HG02840 (cell line): ENCODE results near the gene TYMP.
A peak's percentile ranks its signal among the peaks of the same experiment; 100 is the strongest.

ENCODE experiments used
- ATAC-seq: cut with Tn5 transposase; IDR thresholded peaks from one replicate; pipeline ENCODE4 v1.9.1; 2021; ENCODE audit warnings: mild to moderate bottlenecking, moderate library complexity, moderate number of reproducible peaks; ENCODE audit not compliant: unreplicated experiment, low FRiP score

The TYMP gene

DNA sequence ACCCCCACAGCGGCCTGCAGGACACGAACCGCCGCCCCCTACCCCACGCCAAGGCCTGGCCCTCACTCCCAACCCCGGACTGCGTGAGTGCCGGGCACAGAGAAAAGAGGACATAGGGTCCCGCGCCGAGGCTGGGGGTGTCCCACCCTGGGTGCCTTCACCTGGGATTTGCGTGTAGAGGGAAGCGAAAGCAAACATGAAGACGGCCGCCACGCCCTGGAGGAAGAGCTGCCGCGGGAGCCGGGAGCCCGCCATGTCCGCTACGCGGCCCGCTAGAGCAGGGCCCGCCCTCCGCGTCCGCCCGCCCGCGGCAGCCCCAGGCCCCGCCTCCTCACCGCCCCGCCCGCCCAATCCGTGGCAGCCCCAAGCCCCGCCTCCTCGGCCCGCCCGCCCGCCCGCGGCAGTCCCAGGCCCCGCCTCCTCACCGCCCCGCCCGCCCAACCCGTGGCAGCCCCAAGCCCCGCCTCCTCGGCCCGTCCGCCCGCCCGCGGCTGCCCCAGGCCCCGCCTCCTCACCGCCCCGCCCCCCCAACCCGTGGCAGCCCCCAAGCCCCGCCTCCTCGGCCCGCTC is 22.3 kb downstream of the TYMP start, which contains the start of gene LMF2:
TSS of gene LMF2 (minus strand) at position 282 of the 570 bp plus-strand sequence. CDS start at position 255, 27 bp downstream.
- ATAC-seq = peak; percentile 45

DNA sequence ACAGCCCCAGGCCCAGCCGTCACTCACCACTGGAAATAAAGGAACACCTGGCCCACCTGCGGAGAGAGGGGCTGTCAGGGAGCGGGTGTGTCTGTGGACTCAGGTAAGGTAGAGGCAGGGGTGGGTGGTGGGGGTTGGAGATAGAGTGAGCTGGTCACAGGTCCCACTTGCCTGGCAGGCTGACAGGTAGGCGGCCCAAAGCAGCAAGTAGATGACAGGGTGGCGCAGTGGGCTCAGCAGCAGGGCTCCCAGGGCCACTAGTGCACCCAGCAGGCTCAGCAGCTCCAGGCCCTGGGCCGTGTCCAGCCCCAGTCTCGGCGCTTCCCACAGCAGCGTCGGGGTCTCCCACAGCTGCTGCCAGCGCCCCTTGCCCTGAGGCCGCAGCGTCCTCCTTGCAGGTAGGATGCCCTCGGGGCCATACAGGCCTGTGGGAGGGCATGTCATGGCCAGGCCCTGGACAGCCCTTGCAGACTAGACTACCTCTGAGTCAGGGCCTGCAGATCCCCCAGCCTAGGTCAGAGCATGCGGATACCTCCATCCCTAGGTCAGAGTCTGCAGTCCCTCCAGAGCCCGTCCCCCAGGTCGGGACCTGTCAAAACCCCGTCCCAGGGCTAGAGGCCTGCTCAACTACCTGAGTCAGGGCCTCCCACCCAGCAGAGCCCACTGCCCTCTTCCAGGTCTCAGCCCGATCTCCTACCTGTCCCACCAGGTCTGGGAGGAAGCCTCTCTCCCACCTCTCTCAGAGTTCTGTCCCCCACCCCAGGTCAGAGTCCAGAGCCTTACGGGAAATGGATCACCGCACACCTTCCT is 23.0 kb downstream of the TYMP start:
- ATAC-seq = peak; percentile 4

DNA sequence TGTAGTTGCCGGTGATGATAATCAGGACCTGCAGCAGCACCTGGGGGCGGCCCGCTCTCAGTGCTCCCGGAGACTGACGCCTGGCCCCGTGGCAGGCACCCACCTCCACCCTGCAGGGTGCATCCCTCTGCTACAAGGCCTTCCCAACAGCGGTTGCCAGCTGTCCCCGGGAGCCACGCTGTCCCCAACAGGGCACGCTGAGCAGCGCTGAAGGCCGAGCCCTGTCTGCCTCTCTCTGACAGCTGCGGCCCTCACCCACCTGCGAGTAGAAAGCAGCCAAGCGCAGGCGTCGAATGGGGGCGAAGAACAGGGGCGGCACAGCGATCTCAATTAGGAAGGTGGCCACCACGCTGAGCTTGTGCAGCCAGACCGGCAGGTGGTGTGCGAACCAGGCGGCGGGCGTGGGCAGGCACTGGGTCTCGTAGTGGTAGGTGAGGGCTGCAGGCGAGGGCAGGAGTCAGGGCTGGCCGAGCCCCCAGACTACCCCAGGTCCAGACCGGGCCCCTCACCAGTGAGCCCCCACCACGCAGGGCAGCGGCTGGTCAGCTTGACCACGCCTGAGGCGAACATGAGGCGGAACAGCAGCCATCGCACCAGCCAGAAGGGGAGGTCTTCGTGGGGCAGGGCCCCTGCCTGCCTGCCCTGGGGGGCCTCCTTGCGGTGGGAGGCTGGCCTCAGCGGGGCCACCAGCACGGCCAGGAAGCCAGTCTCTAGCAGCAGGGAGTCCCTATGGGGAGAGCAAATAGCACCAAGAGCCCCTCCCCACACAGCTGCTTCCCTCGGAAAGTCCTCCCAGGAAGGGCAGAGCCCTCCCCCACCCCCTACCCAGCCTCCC is 23.8 kb downstream of the TYMP start:
- ATAC-seq = no peak

DNA sequence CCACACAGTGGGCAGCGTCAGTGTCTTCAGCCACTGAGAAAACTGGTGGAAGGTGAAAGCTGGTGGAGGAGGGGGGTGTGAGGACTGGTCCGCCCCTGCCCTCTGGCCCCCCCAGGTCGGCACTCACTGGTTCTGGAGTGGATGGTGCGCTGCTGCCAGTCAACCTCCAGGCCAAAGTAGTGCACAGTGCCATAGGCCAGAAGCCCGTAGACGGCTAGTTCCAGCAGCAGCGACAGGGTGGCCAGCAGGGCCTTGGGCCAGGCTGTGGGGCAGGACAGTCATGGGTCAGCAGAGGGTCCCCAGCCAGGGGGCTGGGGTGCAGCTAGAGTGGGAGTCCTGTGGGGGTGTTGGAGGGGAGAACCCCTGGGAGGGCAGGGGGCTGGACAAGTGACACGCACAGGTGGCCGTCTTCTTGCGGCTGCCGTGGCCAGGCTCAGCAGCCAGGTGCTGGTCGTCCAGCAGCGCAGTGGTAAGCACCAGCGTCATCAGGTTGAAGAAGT is 24.5 kb downstream of the TYMP start:
- ATAC-seq = no peak

DNA sequence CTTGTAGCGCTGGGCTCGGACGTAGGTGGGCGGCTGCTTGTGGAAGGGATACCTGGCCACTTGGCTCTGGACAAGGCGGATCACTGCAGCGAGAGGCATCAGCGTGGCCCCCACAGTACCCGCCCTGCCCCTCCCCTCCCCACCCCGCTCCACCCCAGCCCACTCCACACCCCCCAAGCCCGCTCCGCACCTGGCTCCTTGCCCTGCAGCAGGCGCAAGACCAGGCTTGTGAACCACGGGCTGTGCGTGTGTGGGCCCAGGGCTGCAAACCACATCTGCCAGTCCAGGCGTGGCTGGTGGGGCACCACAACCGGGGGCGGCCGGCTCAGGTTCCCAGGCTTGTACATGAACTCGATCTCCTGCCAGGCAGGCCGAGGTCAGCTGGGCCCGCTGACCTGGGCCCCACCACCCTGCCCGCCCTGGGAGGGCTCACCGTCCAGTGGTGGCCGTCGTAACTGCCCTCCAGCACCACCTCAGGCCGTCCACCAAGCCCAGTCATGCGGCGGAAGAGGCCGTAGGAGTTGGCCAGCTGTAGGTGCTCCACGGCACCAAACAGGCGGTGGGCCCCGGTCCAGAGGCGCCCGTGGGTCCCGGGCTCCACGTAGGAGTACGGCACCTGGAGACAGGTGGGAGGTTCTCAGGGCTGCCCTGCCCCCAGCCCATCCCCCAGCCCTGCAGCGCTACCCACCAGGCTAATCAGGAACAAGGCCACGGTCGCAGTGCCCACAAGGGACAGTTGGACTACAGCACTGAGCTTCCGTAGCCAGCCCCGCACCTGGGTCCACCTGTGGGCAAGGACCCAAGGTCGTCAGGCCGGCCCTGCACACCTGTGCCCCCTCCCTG is 25.2 kb downstream of the TYMP start:
- no peak for ATAC-seq

DNA sequence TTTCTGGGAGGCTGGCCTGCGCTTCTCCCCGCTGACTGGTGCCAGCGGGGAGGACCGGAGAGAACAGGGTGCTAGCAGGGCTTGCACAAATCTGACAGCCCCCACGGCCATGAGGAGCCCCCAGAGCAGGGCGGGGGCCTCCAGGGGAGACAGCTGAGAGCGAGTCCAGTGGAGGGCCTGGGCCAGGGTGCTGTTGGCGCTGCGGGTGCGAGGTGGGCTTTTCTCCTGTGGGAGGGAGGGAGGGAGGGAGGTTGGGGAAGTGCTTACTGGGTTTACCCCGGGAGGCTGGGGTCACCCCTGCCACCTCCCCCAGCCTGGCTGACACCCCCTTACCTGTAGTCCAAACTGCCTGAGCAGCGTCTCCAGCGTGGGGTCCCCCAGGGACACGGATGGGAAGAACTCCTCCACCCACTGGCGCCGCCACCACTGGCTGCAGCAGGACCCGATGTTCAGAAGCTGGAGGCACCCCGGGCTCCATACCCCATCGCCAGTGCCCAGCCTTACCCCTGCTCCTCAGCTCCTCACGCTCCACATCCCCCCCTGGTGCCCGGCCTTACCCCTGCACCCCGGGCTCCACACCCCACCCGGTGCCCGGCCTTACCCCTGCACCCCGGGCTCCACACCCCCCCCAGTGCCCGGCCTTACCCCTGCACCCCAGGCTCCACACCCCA is 26.2 kb downstream of the TYMP start:
- no peak for ATAC-seq

DNA sequence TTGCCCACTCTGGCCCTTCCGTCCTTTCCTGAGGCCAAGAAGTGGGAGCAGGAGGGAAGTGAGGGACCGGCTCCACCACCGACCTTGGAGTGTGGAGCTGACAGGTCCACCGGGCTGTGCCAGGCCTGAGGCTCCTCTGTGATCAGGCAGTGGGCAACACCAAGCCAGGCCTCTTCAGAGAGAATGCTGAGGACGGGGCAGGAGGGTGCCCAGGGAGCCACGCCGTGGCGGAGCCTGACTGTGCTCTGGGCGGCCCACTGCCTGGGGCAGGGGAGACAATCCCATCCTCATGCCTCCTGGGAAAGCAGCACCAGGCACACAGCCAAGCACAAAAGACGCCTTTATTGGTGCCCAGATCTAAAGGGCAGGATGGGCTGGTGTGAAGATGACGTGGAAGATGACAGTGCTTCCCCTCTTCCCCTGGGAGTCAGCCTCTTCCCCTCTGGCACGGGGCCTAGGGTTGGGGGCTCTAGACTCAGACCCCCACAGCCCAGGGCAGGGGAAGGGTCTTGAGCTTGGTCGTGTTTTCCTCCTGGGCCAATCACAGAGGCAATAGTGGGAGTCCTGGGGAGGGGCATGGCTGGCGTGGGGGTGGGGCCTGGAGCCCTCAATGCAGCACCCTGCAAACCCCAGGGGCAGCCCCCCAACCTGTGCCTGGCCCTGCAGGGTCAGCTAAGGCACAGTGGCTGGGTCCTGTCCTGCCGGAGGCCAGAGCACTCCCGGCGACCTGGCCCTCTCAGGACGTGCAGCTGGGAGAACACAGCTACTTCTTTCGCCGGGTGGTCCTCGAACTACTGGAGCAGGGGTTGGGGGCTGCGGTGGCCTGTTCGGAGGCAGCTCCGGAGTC is 27.0 kb downstream of the TYMP start:
- no peak for ATAC-seq

DNA sequence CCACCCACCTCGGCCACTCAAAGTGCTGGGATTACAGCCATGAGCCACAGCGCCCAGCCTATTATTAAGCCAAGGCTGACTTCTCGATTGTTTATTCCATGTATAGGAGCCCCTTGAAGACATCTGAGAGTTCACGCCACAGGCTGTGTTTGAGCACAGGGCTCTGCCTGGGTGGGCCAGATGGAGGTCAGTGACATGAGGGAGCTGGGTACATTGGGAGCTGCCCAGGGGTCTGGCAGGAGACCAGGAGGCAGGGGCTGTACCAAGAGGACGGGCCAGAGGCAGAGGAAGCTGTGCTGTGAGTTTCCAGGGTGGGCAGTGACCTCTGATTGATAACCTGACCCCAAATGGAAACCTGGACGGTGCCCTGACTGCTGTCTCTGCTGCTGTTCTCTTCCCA is 27.7 kb downstream of the TYMP start:
- no peak for ATAC-seq

DNA sequence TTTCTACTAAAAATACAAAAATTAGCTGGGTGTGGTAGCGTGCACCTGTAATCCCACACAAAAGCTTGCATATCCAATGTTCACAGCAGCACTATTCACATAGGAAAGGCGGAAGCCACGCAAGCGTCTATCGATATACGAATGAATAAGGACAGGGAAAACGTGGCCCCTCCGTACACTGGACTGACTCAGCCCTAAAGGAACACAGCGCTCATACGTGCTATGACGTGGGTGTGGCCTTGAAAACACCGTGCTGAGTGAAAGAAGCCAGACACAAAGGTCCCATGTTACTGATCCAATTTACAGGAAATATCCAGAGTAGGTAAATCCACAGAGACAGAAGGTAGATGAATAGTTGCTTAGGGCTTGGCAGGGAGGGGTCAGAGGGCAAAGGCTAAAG is 29.4 kb downstream of the TYMP start:
- no peak for ATAC-seq

DNA sequence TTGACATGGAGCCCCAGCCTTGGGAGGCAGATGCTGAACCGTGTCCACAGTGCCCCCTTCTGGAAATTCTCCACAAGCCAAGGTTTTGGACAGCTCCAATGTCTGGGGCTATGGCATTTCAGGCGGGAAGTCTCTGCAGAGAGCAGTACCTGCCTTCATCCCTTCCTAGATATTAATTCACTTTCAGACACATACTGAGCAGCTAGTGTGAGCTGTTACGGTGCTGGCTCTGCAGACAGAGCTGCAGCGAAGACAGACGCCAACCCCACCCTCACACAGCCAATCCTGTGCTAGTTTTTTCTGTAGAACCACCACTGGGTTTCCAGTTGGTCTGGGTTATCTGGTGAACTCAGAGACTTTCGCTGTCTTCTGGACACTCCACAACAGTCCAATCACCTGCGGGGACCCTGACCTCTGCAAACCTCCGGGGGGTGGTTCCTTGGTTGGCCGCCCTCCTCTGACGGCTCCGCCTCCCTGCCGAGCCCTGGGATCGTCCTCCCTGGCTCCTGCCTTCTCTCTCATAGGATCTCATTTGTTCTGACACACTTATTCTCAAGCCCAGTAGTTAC is 31.4 kb downstream of the TYMP start:
- ATAC-seq = no peak

DNA sequence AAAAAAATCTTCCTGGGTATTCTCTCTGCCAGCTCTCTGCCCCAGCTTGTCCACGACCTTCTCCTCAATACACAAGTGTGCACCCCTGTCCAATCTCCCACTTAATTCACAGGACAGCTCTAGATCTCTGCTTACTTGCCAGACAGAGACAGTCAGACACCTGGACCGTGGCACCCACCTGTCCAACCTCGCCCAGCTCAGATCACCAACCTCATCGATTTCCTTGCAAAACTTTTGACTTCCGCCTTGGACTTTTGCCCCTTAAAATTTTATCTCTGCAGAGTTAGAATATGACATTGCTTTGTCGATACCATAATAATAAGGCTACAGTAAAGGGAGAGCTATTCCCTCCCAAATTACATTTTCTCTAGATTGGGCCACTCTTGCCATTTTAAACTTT is 32.7 kb downstream of the TYMP start:
- no peak for ATAC-seq

DNA sequence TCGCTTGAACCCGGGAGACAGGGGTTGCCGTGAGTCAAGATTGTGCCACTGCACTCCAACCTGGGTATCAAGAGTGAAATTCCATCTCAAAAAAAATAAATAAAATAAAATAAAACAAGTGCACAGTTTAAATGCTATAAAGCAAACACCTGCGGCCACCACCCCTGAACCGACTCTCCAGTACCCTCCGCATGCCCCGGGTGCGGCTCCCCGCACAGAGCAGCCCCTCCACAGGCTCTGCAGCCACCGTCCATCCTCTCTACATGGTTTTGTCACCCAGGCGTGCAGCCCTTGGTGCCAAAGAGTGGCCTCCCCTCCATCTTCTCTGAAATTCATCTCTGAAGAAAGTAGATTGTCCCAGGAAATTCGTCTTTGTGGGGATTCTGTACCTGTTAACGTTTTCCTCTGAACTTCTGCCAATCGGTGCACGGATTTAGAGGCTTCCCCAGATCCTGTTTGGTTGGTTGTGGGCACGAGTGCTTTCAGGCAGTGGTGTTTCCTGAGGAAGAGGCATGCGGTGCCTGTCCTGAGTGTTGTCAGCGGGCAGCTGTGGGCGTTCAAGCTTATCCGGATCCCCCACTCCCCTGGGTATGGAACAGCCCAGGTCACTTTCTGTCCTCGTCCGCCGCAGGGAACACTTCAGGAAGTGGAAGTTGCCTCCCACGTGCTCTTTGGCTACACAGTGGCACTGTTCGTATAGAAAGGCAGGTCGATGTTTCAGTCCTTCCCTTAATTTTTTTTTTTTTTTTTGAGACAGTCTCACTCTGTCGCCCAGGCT is 39.1 kb downstream of the TYMP start:
- ATAC-seq = no peak

DNA sequence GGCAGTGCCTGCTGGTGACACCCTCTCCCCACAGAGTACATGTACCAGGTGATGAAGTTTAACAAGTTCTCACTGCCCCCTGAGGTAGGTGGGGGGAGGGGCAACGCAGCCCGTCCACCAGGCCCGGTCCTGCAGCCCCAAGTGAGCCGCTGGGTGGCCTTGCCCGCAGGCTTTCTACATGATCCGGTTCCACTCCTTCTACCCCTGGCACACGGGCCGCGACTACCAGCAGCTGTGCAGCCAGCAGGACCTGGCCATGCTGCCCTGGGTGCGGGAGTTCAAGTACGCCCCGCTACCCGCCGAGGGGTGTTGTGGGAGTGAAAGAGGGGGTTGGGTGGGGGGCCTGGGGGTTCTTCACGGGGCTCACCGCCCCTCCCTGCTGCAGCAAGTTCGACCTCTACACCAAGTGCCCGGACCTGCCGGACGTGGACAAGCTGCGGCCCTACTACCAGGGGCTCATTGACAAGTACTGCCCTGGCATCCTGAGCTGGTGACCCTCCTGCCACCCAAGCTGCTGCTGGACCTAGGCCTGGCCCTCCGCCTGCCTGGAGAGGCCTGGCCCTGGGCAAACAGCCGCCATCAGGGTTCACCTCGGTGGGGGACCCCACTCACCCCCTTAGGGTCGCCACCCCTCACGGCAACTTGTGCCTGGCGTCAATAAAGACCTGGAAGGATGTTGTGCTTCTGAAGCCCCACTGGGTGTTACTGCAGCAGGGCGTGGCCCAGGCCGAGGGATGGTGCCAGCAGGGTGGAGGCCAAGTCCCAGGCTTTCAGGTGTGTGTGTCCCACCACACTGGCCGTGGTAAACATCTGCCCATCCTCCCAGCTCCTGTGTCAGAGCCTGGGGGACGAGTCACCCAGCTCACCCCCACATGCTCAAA is 40.2 kb downstream of the TYMP start:
- ATAC-seq = no peak

DNA sequence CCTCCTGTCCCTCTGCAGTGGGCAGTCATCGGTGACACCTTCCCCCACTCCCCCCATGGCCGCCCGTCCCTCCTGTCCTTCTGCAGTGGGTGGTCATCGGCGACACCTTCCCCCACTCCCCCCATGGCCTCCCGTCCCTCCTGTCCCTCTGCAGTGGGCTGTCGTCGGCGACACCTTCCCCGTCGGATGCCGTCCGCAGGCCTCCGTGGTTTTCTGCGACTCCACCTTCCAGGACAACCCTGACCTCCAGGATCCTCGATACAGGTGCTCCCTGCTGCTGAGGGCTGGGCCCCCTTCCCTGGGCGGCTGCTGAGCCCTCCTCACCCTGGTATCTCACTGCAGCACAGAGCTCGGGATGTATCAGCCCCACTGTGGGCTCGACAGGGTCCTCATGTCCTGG is 40.9 kb downstream of the TYMP start:
- ATAC-seq = no peak

DNA sequence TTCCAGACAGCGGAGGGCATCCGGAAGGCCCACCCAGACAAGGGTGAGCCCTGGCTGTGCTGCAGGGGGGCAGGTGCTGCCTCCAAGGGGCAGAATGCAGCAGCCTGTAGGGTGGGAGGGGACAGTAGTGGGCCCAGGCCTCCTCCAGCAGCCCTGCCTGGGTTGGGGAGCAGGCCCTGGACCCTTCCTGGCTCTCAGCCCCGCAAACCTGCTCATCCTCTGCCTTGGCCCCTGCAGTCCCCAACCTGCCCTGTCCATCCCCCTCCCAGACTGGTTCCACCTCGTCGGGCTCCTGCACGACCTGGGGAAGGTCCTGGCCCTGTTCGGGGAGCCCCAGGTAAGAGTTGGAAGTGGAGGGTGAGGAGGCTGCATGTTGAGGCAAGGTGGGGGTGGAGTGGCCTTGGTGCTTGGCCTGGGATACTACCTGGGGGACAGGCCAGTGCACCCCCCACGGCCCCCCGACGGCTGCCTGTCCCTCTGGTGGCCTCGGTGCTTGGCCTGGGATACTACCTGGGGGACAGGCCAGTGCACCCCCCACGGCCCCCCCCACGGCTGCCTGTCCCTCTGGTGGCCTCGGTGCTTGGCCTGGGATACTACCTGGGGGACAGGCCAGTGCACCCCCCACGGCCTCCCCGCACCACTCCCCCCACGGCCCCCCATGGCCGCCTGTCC is 41.7 kb downstream of the TYMP start:
- ATAC-seq = no peak

DNA sequence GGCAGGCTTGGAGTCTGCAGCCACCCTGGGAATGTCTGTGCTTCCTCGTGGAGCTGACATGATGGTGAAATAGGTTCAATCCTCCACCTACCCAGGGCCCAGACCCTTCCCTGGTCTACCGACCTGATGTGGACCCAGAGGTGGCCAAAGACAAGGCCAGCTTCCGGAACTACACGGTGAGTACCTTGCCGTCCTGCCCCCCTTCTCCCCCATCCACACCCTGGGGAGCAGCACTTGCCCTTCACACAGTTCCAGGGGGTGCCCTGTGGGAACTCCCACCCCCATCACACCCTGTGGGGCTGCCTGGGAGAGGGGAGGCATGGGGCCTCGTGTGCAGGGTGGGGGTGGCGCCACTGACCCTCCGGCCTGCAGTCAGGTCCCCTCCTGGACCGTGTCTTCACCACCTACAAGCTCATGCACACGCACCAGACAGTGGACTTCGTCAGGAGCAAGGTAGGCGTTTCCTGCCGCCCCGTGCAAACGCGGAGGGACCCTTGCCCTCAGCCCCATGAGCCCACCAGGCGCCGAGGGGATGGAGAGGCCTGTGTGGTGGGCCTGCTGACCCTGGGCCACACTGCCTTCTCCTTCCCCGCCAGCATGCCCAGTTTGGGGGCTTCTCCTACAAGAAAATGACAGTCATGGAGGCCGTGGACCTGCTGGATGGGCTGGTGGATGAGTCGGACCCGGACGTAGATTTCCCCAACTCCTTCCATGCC is 42.4 kb downstream of the TYMP start:
- ATAC-seq = no peak
